ENCODE data around the gene PRKACG. TPM values are rescaled to one million over a fixed set of nuclear protein-coding genes. Genes with fewer than 3 reads are reported as not detected.
"Not testable (repeated sequence)": the region's sequence is repeated elsewhere in the genome, so short reads cannot be mapped to it uniquely, and the experiment has no call there.

Gene PRKACG
- total RNA-seq, 2 experiments from 2014 or later: not detected

DNA sequence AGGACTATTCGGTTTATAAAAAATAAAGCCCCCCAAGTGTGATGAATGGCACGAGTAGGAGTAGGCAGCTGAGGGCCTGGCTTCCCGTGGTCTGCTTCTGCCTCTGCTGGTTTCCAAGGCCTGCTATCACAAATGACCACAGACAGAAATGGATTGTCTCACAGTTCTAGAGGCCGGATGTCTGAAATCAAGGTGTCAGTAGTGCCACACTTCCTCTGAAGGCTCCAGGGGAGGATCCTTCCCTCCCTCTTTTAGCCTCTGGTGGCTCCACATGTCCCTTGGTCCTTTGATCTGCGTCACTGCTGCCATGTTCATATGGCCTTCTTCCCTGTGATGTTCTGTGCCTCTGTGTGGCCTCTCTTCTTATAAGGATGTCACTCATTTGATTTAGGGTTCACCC lies 15.1 kb downstream of the PRKACG start:
- Mint-ChIP-seq H3K27me3 (peaks cover 3% of the 10 kb centered on the region), H3K27ac (no peak overlapping the region), H3K4me1 (ENCODE audit: low read depth) (peaks cover 9% of the 10 kb centered on the region), H3K36me3 (no peaks in the 10 kb centered on the region), H3K4me3 (no peak overlapping the region), H3K9me3 (no peaks in the 10 kb centered on the region)
- DNase-seq: no peak
- ChIA-PET POLR2A (no interaction called here), CTCF (interaction anchor here (0.7 to 3.9 kb wide), 29 partner anchors 9 to 439 kb away, joined by 3 to 36 read pairs (median 5); partner anchors contain the start of gene FXN)
- intact Hi-C loops (cut with micrococcal nuclease): loop anchor here (1.0 to 10.0 kb wide), 6 partner anchors 28 to 415 kb away; partner anchors contain the start of gene PIP5K1B

GRCh38 chr9:68998385-68998784 lies 15.5 kb downstream of the PRKACG start:
- no peaks in the 10 kb centered on the region for H3K9me3 Mint-ChIP-seq
- H3K27ac Mint-ChIP-seq: no peak overlapping the region
- no peak overlapping the region for H3K4me3 Mint-ChIP-seq
- POLR2A ChIA-PET: no interaction called here
- H3K36me3 Mint-ChIP-seq: no peaks in the 10 kb centered on the region
- H3K4me1 Mint-ChIP-seq (ENCODE audit: low read depth): peaks cover 9% of the 10 kb centered on the region
- CTCF ChIA-PET: interaction anchor here (0.7 to 3.9 kb wide), 8 partner anchors 14 to 438 kb away, joined by 4 to 18 read pairs (median 5); no protein-coding TSS in a partner anchor
- H3K27me3 Mint-ChIP-seq: peaks cover 3% of the 10 kb centered on the region
- DNase-seq: no peak
- intact Hi-C loops (cut with micrococcal nuclease): loop anchor here (2.0 to 10.0 kb wide), 5 partner anchors 28 to 294 kb away; partner anchors contain the start of gene PIP5K1B

- no peak overlapping the region for H3K4me3 Mint-ChIP-seq
- CTCF ChIA-PET: interaction anchor here (0.7 to 3.9 kb wide), 8 partner anchors 13 to 437 kb away, joined by 3 to 18 read pairs (median 4); no protein-coding TSS in a partner anchor
- no peaks in the 10 kb centered on the region for H3K27me3 Mint-ChIP-seq
- intact Hi-C loops (cut with micrococcal nuclease): loop anchor here (2.0 to 10.0 kb wide), 5 partner anchors 29 to 293 kb away; partner anchors contain the start of gene PIP5K1B
- no peaks in the 10 kb centered on the region for H3K9me3 Mint-ChIP-seq
- POLR2A ChIA-PET: no interaction called here
- no peak overlapping the region for H3K27ac Mint-ChIP-seq
- no peaks in the 10 kb centered on the region for H3K36me3 Mint-ChIP-seq
- DNase-seq: no peak
- H3K4me1 Mint-ChIP-seq (ENCODE audit: low read depth): peaks cover 9% of the 10 kb centered on the region
Measured at GRCh38 chr9:68997666-68998065, 16.2 kb downstream of the PRKACG start.

GRCh38 chr9:68996462-68996861 lies 17.5 kb downstream of the PRKACG start:
- Mint-ChIP-seq H3K4me3 (no peak overlapping the region), H3K27me3 (no peaks in the 10 kb centered on the region), H3K9me3 (no peaks in the 10 kb centered on the region), H3K4me1 (ENCODE audit: low read depth) (peaks cover 9% of the 10 kb centered on the region), H3K36me3 (no peaks in the 10 kb centered on the region), H3K27ac (no peak overlapping the region)
- intact Hi-C loops (cut with micrococcal nuclease): loop anchor here (1.0 to 10.0 kb wide), 4 partner anchors 22 to 292 kb away; partner anchors contain the start of gene PIP5K1B
- ChIA-PET CTCF (interaction anchor here (1.1 to 3.9 kb wide), 6 partner anchors 17 to 413 kb away, joined by 3 to 18 read pairs (median 4); partner anchors contain the start of gene FXN), POLR2A (no interaction called here)
- no peak for DNase-seq

DNA sequence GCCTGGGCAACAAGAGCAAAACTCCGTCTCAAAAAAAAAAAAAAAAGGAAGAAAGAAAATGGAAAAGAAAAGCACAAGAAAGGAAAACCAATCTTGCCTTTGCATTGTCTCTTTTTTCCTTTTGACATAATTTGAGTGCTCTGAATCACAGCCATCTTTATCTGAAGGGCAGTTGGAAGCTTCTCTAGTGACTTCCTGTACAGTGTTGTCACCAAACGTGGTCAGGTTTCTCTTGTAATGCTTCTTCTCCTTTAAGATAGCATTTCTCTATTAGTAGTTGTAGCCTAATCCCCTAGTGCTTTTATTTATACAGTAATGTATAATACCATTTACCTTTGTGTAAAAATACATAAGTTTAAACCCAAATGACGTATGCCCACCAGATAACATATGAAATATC lies 18.1 kb downstream of the PRKACG start:
- ChIA-PET CTCF (interaction anchor here (1.3 to 3.9 kb wide), 3 partner anchors 40 to 412 kb away, joined by 3 to 18 read pairs (median 5); partner anchors contain the start of gene FXN), POLR2A (no interaction called here)
- Mint-ChIP-seq H3K27ac (no peak overlapping the region), H3K27me3 (no peaks in the 10 kb centered on the region), H3K36me3 (no peaks in the 10 kb centered on the region), H3K4me3 (no peak overlapping the region), H3K4me1 (ENCODE audit: low read depth) (peaks cover 9% of the 10 kb centered on the region), H3K9me3 (no peaks in the 10 kb centered on the region)
- intact Hi-C loops (cut with micrococcal nuclease): loop anchor here (1.0 to 10.0 kb wide), 4 partner anchors 21 to 291 kb away; partner anchors contain the start of gene PIP5K1B
- DNase-seq: no peak

DNA sequence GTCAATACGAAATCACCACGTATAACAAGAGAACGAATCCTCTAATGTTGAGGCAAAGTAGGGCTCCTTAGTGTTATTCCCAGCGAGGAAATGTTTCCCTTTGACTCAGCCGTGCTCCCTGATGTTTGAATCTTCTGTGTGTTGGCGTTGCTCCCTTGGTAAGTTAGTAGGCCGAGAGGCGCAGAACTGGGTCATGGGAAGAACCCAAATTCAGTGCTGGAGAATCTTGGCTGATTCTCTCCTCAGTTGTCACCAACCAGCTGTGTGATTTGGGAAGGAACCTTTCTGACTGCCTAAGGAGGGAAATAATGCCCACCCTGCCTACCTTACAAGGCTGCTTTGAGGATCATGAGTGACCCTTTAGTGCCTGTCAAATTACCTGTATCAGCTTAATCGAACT lies 22.5 kb downstream of the PRKACG start:
- POLR2A ChIA-PET: no interaction called here
- Mint-ChIP-seq H3K4me1 (ENCODE audit: low read depth) (peaks cover 6% of the 10 kb centered on the region), H3K27ac (no peak overlapping the region), H3K9me3 (no peaks in the 10 kb centered on the region), H3K4me3 (no peak overlapping the region), H3K27me3 (peaks cover 2% of the 10 kb centered on the region), H3K36me3 (no peaks in the 10 kb centered on the region)
- intact Hi-C loops (cut with micrococcal nuclease): loop anchor here (10.0 kb wide), 1 partner anchor 287 kb away; the partner anchor contains the start of gene PIP5K1B
- CTCF ChIA-PET: interaction anchor here (0.8 kb wide), 1 partner anchor 17 kb away, joined by 3 read pairs; no protein-coding TSS in a partner anchor
- DNase-seq: no peak

DNA sequence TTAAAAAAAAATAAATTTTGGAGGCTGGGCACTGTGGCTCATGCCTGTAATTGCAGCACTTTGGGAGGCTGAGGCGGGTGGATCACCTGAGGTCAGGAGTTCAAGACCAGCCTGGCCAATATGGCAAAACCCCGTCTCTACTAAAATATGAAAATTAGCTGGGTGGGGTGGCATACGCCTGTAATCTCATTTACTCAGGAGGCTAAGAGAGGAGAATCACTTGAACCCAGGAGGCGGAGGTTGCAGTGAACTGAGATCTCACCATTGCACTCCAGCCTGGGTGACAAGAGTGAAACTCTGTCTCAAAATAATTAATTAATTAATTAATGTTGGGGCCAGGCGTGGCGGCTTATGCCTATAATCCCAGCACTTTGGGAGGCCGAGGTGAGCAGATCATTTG lies 27.0 kb downstream of the PRKACG start:
- intact Hi-C loops (cut with micrococcal nuclease); H3K36me3 Mint-ChIP-seq; POLR2A ChIA-PET; H3K9me3 Mint-ChIP-seq; DNase-seq; H3K27ac Mint-ChIP-seq; H3K27me3 Mint-ChIP-seq; H3K4me3 Mint-ChIP-seq; CTCF ChIA-PET; H3K4me1 Mint-ChIP-seq (ENCODE audit: low read depth): not testable (repeated sequence)

GRCh38 chr9:68983522-68984424 lies 30.1 kb downstream of the PRKACG start:
- H3K36me3 Mint-ChIP-seq: no peaks in the 10 kb centered on the region
- H3K4me1 Mint-ChIP-seq (ENCODE audit: low read depth): peaks cover 15% of the 10 kb centered on the region
- intact Hi-C loops (cut with micrococcal nuclease): loop anchor here (1.0 kb wide), 2 partner anchors 9 to 31 kb away; no protein-coding TSS in a partner anchor
- H3K27ac Mint-ChIP-seq: no peak overlapping the region
- H3K4me3 Mint-ChIP-seq: no peak overlapping the region
- POLR2A ChIA-PET: interaction anchor here (1.0 to 2.5 kb wide), 2 partner anchors 10 to 34 kb away, joined by 3 to 22 read pairs; no protein-coding TSS in a partner anchor
- no peaks in the 10 kb centered on the region for H3K27me3 Mint-ChIP-seq
- DNase-seq: no peak
- CTCF ChIA-PET: interaction anchor here (0.7 to 1.5 kb wide), 5 partner anchors 10 to 52 kb away, joined by 3 to 9 read pairs (median 4); partner anchors contain the start of gene FXN
- H3K9me3 Mint-ChIP-seq: no peaks in the 10 kb centered on the region

GRCh38 chr9:68983008-68983411 lies 30.9 kb downstream of the PRKACG start:
- H3K9me3 Mint-ChIP-seq: no peaks in the 10 kb centered on the region
- ChIA-PET POLR2A (interaction anchor here (2.5 kb wide), 1 partner anchor 9 kb away, joined by 22 read pairs; no protein-coding TSS in a partner anchor), CTCF (interaction anchor here (2.5 kb wide), 1 partner anchor 16 kb away, joined by 6 read pairs; no protein-coding TSS in a partner anchor)
- DNase-seq: no peak
- H3K4me3 Mint-ChIP-seq: no peak overlapping the region
- H3K27ac Mint-ChIP-seq: no peak overlapping the region
- intact Hi-C loops (cut with micrococcal nuclease): loop anchor here (1.0 kb wide), 1 partner anchor 31 kb away; no protein-coding TSS in a partner anchor
- H3K4me1 Mint-ChIP-seq (ENCODE audit: low read depth): peaks cover 18% of the 10 kb centered on the region
- H3K36me3 Mint-ChIP-seq: no peaks in the 10 kb centered on the region
- H3K27me3 Mint-ChIP-seq: peaks cover 3% of the 10 kb centered on the region

GRCh38 chr9:68981789-68982188 lies 32.1 kb downstream of the PRKACG start:
- H3K36me3 Mint-ChIP-seq: no peaks in the 10 kb centered on the region
- H3K27me3 Mint-ChIP-seq: peaks cover 3% of the 10 kb centered on the region
- POLR2A ChIA-PET: no interaction called here
- peaks cover 18% of the 10 kb centered on the region for H3K4me1 Mint-ChIP-seq (ENCODE audit: low read depth)
- no peak overlapping the region for H3K4me3 Mint-ChIP-seq
- CTCF ChIA-PET: interaction anchor here (2.5 kb wide), 1 partner anchor 18 kb away, joined by 6 read pairs; no protein-coding TSS in a partner anchor
- H3K27ac Mint-ChIP-seq: no peak overlapping the region
- no peak for DNase-seq
- no peaks in the 10 kb centered on the region for H3K9me3 Mint-ChIP-seq
- intact Hi-C loops (cut with micrococcal nuclease): no loop called here

GRCh38 chr9:68980341-68980914 lies 33.5 kb downstream of the PRKACG start:
- Mint-ChIP-seq H3K27me3 (peaks cover 3% of the 10 kb centered on the region), H3K4me3 (no peak overlapping the region)
- POLR2A ChIA-PET: no interaction called here

More at GRCh38 chr9:68980341-68980914, 33.5 kb downstream of the PRKACG start:
- CTCF ChIA-PET: interaction anchor here (0.9 to 2.5 kb wide), 3 partner anchors 19 to 396 kb away, joined by 3 to 10 read pairs (median 6); no protein-coding TSS in a partner anchor
- DNase-seq: no peak
- Mint-ChIP-seq H3K4me1 (ENCODE audit: low read depth) (peaks cover 28% of the 10 kb centered on the region), H3K9me3 (no peaks in the 10 kb centered on the region), H3K36me3 (no peaks in the 10 kb centered on the region), H3K27ac (no peak overlapping the region)
- intact Hi-C loops (cut with micrococcal nuclease): no loop called here
